ENCODE results near the gene RNF103. TPM values are rescaled to one million over a fixed set of nuclear protein-coding genes. Genes with fewer than 3 reads are reported as not detected.
A peak's percentile ranks its signal among the peaks of the same experiment; 100 is the strongest.

Gene RNF103
- total RNA-seq, 4 donors from 2014 or later, result 31.3 to 46.6 (median 34.5) TPM

- H3K4me3 ChIP-seq (ENCODE audit: low read depth, poor library complexity, severe bottlenecking), result peak overlapping the region; percentile 66
- intact Hi-C loops (cut with DNase I; ENCODE audit: low total_unique reads), result no loop called here
- TF ChIP-seq POLR2A (IDR thresholded peaks at IDR 0.05) (no peak), CTCF (IDR thresholded peaks at IDR 0.05) (no peak)
- WGBS, 2 donors, result 1% methylated on average over 28 to 29 of the region's 29 CpGs
- DNase-seq (ENCODE audit: low spot score in 2 of 2), result peak in 1 of 2 donors; percentile 36
Measured at GRCh38 chr2:86622519-86623042, 1.1 kb downstream of the RNF103 start.

- no peak for TF ChIP-seq POLR2A (IDR thresholded peaks at IDR 0.05)
- no peak for TF ChIP-seq CTCF (IDR thresholded peaks at IDR 0.05)
- WGBS, 2 donors, result 6 to 7% methylated on average over 6 of the region's 6 CpGs
- intact Hi-C loops (cut with DNase I; ENCODE audit: low total_unique reads), result no loop called here
- no peak for DNase-seq (ENCODE audit: low spot score in 2 of 2)
- H3K4me3 ChIP-seq (ENCODE audit: low read depth, poor library complexity, severe bottlenecking), result no peak overlapping the region
Measured at GRCh38 chr2:86621280-86621943, 2.3 kb downstream of the RNF103 start.

GRCh38 chr2:86617738-86618137, 5.9 kb downstream of the RNF103 start:
- TF ChIP-seq POLR2A (IDR thresholded peaks at IDR 0.05) (no peak), CTCF (IDR thresholded peaks at IDR 0.05) (no peak)
- no peak for DNase-seq (ENCODE audit: low spot score in 2 of 2)
- no peak overlapping the region for H3K4me3 ChIP-seq (ENCODE audit: low read depth, poor library complexity, severe bottlenecking)
- intact Hi-C loops (cut with DNase I; ENCODE audit: low total_unique reads), result no loop called here

- WGBS, 2 donors, result 88 to 94% methylated on average over 3 of the region's 3 CpGs
- no peak for DNase-seq (ENCODE audit: low spot score in 2 of 2)
- TF ChIP-seq CTCF (IDR thresholded peaks at IDR 0.05) (no peak), POLR2A (IDR thresholded peaks at IDR 0.05) (no peak)
- no peak overlapping the region for H3K4me3 ChIP-seq (ENCODE audit: low read depth, poor library complexity, severe bottlenecking)
- intact Hi-C loops (cut with DNase I; ENCODE audit: low total_unique reads), result no loop called here
Measured at GRCh38 chr2:86617153-86617552, 6.5 kb downstream of the RNF103 start.

GRCh38 chr2:86616502-86616901, 7.2 kb downstream of the RNF103 start:
- H3K4me3 ChIP-seq (ENCODE audit: low read depth, poor library complexity, severe bottlenecking), result no peak overlapping the region
- 77 to 80% methylated on average over 3 of the region's 3 CpGs for WGBS, 2 donors
- TF ChIP-seq POLR2A (IDR thresholded peaks at IDR 0.05), result no peak
- no peak for TF ChIP-seq CTCF (IDR thresholded peaks at IDR 0.05)
- intact Hi-C loops (cut with DNase I; ENCODE audit: low total_unique reads), result no loop called here
- DNase-seq (ENCODE audit: low spot score in 2 of 2), result no peak

GRCh38 chr2:86615596-86615995, 8.1 kb downstream of the RNF103 start:
- intact Hi-C loops (cut with DNase I; ENCODE audit: low total_unique reads), result no loop called here
- no peak for DNase-seq (ENCODE audit: low spot score in 2 of 2)
- TF ChIP-seq POLR2A (IDR thresholded peaks at IDR 0.05) (no peak), CTCF (IDR thresholded peaks at IDR 0.05) (no peak)
- H3K4me3 ChIP-seq (ENCODE audit: low read depth, poor library complexity, severe bottlenecking), result no peak overlapping the region
